ENCODE measurements around the gene PLEKHF1.

The PLEKHF1 gene

DNA sequence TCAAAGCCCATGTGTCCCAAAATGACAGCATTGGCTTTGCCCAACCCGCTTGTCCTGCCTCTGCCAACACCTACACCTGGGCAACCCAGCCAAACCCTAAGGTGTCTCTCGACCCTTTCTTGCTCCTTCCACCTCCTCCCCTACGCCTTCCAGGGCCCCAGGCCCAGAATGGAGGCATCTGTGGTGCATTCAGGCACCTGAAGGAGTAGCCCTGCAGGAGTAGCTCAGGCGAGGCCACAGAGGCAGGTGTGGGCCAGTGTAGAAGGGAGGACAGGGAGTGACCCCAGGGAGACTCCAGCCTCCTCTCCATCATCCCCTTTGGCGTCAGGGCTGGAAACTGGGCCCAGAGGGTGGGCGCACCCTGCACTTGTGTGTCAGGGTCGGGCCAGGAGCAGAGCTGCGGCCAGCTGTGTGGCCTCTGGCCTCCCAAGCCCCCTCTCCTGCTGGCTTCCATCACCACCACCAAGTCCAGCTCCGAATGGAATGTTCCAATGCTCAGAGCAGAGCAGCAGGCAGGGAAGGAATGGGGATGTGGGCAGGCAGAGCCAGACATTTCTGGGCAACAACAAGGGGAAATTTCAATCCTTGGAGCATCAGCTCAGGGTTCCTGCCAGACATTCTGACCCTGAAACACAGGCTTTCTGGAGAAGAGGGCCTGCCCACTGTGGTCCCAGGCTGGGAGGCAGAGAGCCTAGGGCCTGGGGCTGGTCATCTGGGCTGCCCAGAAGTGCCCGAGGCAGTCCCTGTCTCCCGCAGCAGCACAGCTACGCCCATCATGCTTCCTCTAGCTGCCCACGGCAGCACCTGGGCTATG, 16.4 kb downstream of the PLEKHF1 start:
- DNase-seq, result no peak

GRCh38 chr19:29682236-29682895, 17.1 kb downstream of the PLEKHF1 start:
- DNase-seq, result no peak

DNA sequence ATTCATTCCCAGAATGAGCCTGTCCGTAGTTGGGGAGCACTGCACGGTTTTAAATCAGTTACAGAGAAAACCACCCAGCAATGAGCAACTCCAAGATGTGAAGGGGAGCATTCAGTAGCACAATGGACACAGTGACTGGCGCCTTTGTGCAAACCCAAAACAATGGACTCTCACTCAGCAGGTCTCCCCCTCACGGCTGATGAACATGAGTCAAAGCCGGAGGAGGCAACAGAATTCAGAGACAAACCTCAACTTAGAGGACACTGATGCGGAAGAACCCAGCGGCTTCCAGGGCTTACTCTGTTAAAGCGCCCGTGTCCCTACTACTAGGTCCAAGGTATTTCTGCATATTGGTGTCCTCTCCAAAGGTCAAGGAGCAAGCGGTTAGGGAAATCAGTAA, 17.7 kb downstream of the PLEKHF1 start:
- no peak for DNase-seq

DNA sequence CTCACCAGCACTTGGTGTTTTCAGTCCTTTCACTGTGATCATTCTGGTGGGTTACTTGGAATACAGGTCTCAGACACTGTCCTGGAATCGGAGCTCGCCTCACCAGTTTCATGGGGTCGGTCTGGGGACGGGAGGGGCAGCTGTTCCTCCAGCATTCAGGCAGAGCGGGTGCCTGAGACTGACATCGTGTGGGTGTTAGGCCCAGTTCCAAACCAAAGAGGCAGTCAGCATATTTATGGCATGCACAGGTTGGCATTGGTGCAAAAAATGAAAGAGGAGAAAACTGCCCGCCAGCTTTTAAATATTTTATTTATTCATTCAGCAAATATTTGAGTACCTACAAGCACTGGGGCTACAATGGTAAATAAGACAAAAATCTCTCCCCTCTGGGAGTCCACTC, 20.1 kb downstream of the PLEKHF1 start:
- no peak for DNase-seq

- no peak for DNase-seq
Measured at GRCh38 chr19:29686285-29686805, 21.1 kb downstream of the PLEKHF1 start.

DNA sequence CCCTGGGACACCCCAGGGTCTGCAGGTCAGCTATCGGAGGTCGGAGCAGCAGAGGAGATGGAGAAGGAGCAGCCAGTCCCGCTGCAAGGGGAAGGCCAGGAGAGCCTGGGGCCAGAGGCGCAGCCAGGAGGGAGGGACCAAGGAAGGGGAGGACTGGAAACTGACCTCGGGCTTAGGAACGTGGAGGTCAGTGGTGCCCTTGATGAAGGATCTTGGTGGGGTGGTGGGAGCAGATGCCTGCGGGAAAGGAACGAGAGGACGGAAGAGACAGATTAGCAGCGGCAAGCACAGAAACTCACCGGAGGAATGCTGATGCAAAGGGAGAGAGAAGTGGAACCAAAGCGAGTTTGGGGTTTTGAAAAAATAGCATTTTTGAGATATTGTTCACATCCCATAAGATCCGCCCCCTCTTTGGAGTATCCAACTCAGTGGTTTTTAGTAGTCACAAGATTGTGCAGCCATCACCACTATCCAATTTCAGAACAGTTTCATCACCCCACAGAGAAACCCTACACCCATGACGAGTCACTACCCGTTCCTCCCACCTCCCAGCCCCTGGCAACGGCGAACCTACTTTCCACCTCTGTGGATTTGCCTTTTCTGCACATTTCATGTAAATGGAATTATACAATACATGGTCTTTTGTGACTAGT, 22.1 kb downstream of the PLEKHF1 start:
- DNase-seq, result peak; percentile 58

DNA sequence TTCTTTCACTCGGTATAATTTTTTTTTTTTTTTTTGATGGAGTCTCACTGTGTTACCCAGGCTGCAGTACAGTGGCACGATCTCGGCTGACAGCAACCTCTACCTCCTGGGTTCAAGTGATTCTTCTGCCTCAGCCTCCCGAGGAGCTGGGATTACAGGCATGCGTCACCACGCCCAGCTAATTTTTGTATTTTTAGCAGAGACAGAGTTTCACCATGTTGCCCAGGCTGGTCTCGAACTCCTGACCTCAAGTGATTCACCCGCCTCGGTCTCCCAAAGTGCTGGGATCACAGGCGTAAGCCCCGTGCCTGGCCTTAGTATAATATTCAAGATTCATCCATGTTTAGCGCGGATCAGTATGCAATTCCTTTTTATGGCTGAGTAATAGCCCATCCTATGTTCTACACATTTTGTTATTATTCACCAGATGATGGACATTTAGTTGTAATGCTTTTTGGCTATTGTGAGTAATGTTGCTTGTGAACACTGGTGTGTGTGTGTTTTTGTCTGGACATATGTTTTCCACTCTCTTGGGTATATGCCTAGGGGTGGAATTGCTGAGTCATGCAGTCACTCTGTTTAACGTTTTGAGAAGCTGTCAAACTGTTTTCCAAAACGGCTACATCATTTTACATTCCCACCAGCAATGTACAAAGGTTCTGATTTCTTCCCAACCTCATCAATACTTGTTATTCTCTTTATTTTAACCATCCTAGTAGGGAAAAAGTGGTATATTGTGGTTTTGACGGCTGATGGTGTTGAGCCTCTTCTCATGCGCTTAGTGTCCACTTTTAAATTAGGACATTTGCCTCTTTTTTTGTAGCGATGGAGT, 22.9 kb downstream of the PLEKHF1 start:
- no peak for DNase-seq

- DNase-seq, result peak; percentile 53
Measured at GRCh38 chr19:29690842-29691241, 25.6 kb downstream of the PLEKHF1 start.

GRCh38 chr19:29694161-29694560, 28.9 kb downstream of the PLEKHF1 start:
- DNase-seq, result no peak

GRCh38 chr19:29694669-29695627, 29.7 kb downstream of the PLEKHF1 start:
- peak; percentile 84 for DNase-seq

DNA sequence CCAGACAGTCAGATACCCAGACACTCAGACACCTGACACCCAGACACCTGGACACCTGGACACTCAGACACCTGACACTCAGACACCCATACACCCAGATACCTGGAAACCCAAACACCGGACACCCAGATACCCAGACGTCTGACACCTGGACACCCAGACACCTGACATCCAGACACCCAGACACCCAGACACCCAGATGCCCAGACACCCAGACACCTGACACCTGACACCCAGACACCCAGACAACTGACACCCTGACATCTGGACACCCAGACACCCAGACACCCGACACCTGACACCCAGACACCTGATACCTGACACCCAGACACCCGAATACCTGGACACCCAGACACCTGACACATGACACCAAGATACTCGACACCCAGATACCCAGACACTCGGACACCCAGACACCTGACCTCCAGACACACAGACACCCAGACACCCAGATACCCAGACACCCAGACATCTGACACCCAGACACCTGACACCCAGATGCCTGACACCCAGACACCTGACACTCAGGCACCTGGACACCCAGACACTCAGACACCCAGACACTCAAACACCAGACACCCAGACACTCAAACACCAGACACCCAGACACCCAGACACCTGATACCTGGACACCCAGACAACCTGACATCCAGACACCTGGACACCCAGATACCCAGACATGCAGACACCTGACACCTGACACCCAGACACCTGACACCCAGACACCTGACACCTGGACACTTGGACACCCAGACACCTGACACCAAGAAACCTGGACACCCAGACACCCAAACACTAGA, 30.7 kb downstream of the PLEKHF1 start:
- DNase-seq, result no peak

- no peak for DNase-seq
Measured at GRCh38 chr19:29696565-29696846, 31.2 kb downstream of the PLEKHF1 start.

GRCh38 chr19:29697523-29698261, 32.4 kb downstream of the PLEKHF1 start:
- no peak for DNase-seq

DNA sequence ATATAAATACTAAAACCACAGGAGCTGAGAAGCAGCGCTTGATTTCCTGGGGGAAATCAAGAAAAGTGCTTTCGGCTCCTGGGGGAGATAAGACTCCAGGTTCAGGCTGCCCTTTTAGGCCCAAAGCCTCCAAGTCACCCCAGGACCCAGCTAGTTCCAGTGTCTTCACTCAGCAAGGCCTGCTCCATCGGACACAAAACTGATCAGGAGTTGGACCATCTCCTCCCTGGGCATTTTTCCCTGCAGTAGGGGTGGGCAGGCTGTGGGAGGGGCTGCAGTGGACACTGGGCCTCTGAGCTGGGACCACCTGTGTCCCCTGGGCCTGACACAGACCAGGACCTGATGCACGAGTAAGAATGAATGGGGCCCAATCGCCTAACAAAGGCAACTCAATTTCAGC, 34.6 kb downstream of the PLEKHF1 start:
- no peak for DNase-seq

DNA sequence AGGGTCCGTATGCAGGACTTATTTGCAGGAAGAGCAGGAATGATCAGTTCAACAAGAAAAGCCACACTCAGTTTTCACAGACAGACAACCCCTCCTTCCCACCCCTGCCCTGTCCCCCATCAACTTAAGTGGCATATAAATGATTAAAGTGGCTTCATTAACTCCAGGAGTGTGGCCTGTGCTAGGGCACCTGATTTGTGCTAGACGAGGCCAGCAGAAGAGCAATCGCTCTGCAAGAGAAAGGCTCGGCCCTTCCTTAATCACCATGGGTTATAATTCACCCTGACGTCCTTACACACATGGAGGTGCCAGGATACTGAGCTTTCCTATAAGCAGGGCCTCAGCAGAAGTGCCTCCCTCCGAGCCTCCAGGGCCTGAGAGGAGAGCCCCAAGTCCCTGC, 35.2 kb downstream of the PLEKHF1 start:
- no peak for DNase-seq

DNA sequence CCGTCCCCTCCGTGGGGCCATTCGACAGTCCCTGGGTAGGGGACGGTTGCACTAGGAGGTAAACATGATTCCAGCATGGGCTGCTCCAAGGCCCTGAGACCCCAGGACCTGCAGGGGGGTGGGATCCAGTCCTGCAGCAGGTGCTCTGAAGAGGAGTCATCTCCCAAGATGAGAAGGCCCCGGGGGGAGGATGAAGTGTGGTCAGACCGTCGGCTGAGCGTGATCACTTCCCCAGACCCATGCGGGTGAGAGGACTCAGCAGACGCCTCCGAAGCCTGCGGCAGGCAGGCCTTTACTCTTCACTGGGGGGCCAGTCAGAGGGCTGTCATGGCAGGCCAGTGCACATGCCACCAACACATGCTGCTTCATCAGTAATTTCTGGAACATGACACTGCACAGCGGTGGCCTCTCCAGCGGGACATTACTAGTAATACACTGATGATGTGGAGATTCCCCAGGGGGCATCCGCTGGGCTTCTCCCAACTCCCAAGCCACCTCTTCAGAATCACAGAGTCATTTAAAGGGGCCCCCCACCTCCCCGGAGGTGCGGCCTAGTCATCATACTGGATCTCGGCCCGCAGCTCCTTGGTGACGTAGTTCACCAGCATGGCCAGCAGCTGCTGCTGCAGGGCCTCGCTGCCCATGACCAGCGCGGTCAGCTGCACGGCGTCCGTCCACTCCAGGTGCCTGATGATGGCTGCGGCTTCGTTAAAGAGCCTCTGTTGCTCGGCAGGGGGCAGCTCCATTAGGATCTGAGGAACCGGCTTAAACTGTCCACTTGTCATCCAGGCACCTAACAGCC, 37.1 kb downstream of the PLEKHF1 start:
- no peak for DNase-seq

DNA sequence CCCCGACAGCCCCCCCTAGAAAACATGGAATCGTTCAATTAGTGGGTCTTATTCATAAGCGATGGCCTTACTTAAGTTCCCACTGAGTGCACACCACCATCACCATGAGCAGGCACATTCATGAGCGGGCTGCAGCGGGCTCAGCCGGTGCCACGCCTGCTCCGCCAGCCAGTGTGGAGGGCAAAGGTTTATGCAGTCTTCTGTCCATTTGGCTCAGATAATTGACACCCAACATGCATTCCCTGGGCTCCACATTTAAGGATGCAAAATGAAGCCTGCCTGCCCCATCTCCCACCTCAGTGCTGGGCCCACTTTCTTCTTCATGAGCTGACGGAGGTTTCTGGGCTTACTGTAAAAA, 37.7 kb downstream of the PLEKHF1 start:
- DNase-seq, result no peak

GRCh38 chr19:29704562-29705558, 39.6 kb downstream of the PLEKHF1 start:
- DNase-seq, result no peak
